Gastrocnemius medialis (tissue), 4 donors: ENCODE data around the gene PTPRJ.

Experiments used
- POLR2A ChIP-seq, 2 donors: fragments of 450-650 bp; IDR thresholded peaks; one replicate each; pipeline ENCODE4 v1.6.1; 2017; ENCODE audit warnings: antibody characterized with exemption in 2 of 2, mild to moderate bottlenecking in 2 of 2, moderate library complexity in 2 of 2
- TF ChIP-seq, protein P1 (sequence below), 5 experiments: fragments of 450-650 bp in 3 of 5; fragments of 200-600 bp in 2 of 5; sonication (generic) in 2 of 5; IDR thresholded peaks in 4 of 5; conservative IDR thresholded peaks in 1 of 5; 1 replicate in 4 of 5; 2 replicates in 1 of 5; pipeline ENCODE4 v1.5.1; 2016 to 2019; ENCODE audit warnings: antibody characterized with exemption in 5 of 5, mild to moderate bottlenecking in 3 of 5, moderate library complexity in 3 of 5

DNA sequence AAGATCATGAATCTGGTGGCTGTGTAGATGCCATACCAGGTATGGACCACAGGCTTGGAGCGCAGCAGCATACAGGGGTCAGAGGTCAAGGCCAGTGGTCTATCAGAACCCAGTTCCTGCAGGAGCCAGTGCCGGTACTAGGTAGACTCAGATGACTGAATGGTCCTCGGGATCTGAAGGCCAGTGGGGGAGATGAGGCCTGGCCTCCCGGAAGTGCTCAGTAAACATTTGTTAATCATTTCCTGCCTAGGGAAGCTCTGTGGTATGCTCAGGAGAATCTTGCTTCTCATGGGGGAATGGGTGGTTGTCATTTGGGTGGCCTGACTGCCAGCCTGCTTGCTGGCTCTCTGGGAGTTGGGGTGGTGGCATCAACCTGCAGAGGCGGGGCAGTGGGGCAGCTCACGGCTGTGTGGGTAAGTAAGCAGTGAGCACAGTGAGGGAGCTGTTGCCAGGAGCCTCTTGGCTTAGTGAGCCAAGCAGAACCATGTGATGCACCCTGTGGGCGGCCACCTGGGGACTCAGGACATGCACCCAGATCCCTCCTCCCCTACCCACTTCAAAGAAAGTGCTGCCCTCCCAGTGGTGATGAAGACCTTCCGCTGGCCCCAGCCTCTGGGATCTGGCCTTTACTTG is 33.0 kb downstream of the PTPRJ start:
- TF ChIP-seq, protein P1, sequence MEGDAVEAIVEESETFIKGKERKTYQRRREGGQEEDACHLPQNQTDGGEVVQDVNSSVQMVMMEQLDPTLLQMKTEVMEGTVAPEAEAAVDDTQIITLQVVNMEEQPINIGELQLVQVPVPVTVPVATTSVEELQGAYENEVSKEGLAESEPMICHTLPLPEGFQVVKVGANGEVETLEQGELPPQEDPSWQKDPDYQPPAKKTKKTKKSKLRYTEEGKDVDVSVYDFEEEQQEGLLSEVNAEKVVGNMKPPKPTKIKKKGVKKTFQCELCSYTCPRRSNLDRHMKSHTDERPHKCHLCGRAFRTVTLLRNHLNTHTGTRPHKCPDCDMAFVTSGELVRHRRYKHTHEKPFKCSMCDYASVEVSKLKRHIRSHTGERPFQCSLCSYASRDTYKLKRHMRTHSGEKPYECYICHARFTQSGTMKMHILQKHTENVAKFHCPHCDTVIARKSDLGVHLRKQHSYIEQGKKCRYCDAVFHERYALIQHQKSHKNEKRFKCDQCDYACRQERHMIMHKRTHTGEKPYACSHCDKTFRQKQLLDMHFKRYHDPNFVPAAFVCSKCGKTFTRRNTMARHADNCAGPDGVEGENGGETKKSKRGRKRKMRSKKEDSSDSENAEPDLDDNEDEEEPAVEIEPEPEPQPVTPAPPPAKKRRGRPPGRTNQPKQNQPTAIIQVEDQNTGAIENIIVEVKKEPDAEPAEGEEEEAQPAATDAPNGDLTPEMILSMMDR (IDR thresholded peaks at IDR 0.05 in 4 of 5, conservative IDR thresholded peaks at IDR 0.05 in 1 of 5), result no peak
- TF ChIP-seq POLR2A (IDR thresholded peaks at IDR 0.05), result no peak
